Fibroblast of lung (primary cell): Measurements from ENCODE around the gene CGNL1. TPM values are rescaled to one million over a fixed set of nuclear protein-coding genes. Genes with fewer than 3 reads are reported as not detected.

Experiments
- DNase-seq, 2 donors: peaks; one replicate each; pipeline versions ENCODE4 v3.0.0 to v3.0.0-alpha.2; 2010; ENCODE audit warnings: low read depth in 2 of 2
- H2AFZ ChIP-seq: 2 replicates; pipeline ENCODE4 v1.5.1; 2012; ENCODE audit warnings: low read length, control low read depth, inconsistent platforms
- H3K27ac ChIP-seq: 2 replicates; pipeline ENCODE4 v1.5.1; 2011; ENCODE audit warnings: low read length, control low read depth; ENCODE audit not compliant: insufficient read depth
- H3K27me3 ChIP-seq: 2 replicates; pipeline ENCODE4 v1.5.1; 2011; ENCODE audit warnings: mild to moderate bottlenecking, low read length; ENCODE audit not compliant: control insufficient read depth, insufficient read depth
- H3K36me3 ChIP-seq: 2 replicates; pipeline ENCODE4 v1.5.1; 2011; ENCODE audit warnings: low read length; ENCODE audit not compliant: control insufficient read depth, insufficient read depth
- H3K4me1 ChIP-seq: 2 replicates; pipeline ENCODE4 v1.5.1; 2011; ENCODE audit warnings: low read length; ENCODE audit not compliant: control insufficient read depth, insufficient read depth; ENCODE audit errors: extremely low read depth
- H3K4me2 ChIP-seq: 2 replicates; pipeline ENCODE4 v1.5.1; 2011; ENCODE audit warnings: low read length, control low read depth; ENCODE audit not compliant: insufficient read depth; ENCODE audit errors: extremely low read depth
- H3K4me3 ChIP-seq, 4 experiments: fragments of 200-600 bp in 1 of 4; sonication (generic) in 1 of 4; replicated peaks in 1 of 4; 2 replicates each; pipeline ENCODE4 v1.5.1; 2011 to 2016; ENCODE audit warnings: low read length in 4 of 4, low read depth in 3 of 4, mild to moderate bottlenecking in 3 of 4, control low read depth in 2 of 4, inconsistent platforms in 1 of 4, mixed read lengths in 1 of 4; ENCODE audit not compliant: insufficient read depth in 1 of 4; ENCODE audit errors: control extremely low read depth in 1 of 4
- H3K79me2 ChIP-seq: 2 replicates; pipeline ENCODE4 v1.5.1; 2012; ENCODE audit warnings: mild to moderate bottlenecking, low read length, inconsistent platforms; ENCODE audit not compliant: control insufficient read depth, insufficient read depth
- H3K9ac ChIP-seq: 2 replicates; pipeline ENCODE4 v1.5.1; 2011; ENCODE audit warnings: mild to moderate bottlenecking, low read length, control low read depth; ENCODE audit not compliant: insufficient read depth
- H3K9me3 ChIP-seq: 2 replicates; pipeline ENCODE4 v1.5.1; 2012; ENCODE audit warnings: low read depth, low read length; ENCODE audit not compliant: control insufficient read depth, insufficient read depth
- H4K20me1 ChIP-seq: 2 replicates; pipeline ENCODE4 v1.5.1; 2011; ENCODE audit warnings: low read length; ENCODE audit not compliant: control insufficient read depth, insufficient read depth; ENCODE audit errors: extremely low read depth
- EZH2 ChIP-seq: IDR thresholded peaks from 2 replicates; pipeline ENCODE4 v1.5.1; 2012; ENCODE audit warnings: low read length, control low read depth, mild to moderate bottlenecking; ENCODE audit errors: missing control alignments
- polyA plus RNA-seq, 2 donors: library from polyadenylated mRNA; depleted of rRNA in 1 of 2; stranded (reverse) in 1 of 2; unstranded in 1 of 2; fragments of >200 nt; gene quantifications; 2 replicates each; pipeline ENCODE4 v1.2.1, GENCODE V29; 2011 to 2012; ENCODE audit warnings: missing spikeins in 1 of 2
- total RNA-seq: library from RNA; depleted of rRNA; stranded (reverse); fragments of >200 nt; gene quantifications from 2 replicates; pipeline ENCODE4 v1.2.1, GENCODE V29; 2014
- TF ChIP-seq, protein P1 (sequence below), 2 donors: IDR thresholded peaks in 1 of 2; conservative IDR thresholded peaks in 1 of 2; 1 replicate in 1 of 2; 2 replicates in 1 of 2; pipeline ENCODE4 v1.5.1; 2011 to 2012; ENCODE audit warnings: low read length in 2 of 2, control low read depth in 1 of 2, inconsistent platforms in 1 of 2, low read depth in 1 of 2, mild to moderate bottlenecking in 1 of 2

CGNL1 gene
- total and polyA plus RNA-seq, 2 donors (not counting 1 experiment from before 2014, with no cell fraction given) = 0.18 to 6.1 TPM

DNA sequence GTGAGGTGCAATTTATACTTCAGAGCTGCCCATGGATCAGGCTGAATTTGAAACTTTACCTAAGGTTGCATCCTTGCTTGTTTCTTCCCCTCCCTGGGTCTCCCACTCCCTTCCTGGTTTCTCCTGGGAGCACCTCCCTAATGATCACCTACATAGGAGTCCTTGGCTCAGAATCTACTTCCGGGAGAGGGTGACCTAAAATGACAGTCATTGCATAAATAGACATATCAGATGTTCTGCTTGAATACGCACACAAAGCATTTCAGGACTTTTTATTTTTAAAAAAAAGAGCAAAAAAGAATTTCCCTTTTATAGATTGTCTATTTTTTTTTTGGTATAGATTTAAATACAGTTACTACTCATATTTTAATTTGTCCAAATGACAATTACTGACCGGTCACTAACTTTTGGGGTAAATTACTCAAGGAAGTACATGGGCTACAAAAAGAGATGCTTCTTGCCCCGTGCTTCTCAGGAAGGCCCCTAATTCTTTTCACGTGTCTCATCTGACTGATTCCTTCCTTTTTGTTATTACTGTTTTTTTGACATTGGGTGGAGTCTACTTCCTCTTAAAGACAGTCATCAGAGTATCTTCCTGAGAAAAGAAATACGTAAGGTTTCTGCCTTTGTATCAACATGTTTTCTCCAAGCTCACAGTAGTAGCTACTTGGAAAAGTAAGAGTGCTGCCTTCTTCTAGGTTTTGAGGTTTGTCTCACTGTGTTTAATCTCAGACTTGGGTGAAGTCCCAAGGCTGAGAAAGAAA, 210.5 kb downstream of the CGNL1 start:
- Histone ChIP-seq H3K79me2 (no peaks in the 10 kb centered on the region), H2AFZ (no peak overlapping the region), H3K27me3 (peaks cover 10% of the 10 kb centered on the region), H3K4me3 (no peak overlapping the region), H3K27ac (no peak overlapping the region), H3K36me3 (no peaks in the 10 kb centered on the region), H3K4me1 (no peaks in the 10 kb centered on the region), H3K9ac (no peak overlapping the region), H3K9me3 (no peaks in the 10 kb centered on the region), H4K20me1 (no peaks in the 10 kb centered on the region), H3K4me2 (no peak overlapping the region)
- TF ChIP-seq, protein P1, sequence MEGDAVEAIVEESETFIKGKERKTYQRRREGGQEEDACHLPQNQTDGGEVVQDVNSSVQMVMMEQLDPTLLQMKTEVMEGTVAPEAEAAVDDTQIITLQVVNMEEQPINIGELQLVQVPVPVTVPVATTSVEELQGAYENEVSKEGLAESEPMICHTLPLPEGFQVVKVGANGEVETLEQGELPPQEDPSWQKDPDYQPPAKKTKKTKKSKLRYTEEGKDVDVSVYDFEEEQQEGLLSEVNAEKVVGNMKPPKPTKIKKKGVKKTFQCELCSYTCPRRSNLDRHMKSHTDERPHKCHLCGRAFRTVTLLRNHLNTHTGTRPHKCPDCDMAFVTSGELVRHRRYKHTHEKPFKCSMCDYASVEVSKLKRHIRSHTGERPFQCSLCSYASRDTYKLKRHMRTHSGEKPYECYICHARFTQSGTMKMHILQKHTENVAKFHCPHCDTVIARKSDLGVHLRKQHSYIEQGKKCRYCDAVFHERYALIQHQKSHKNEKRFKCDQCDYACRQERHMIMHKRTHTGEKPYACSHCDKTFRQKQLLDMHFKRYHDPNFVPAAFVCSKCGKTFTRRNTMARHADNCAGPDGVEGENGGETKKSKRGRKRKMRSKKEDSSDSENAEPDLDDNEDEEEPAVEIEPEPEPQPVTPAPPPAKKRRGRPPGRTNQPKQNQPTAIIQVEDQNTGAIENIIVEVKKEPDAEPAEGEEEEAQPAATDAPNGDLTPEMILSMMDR (conservative IDR thresholded peaks at IDR 0.05 in 1 of 2, IDR thresholded peaks at IDR 0.05 in 1 of 2; ENCODE audit: low read depth in 1 of 2, low read length in 2 of 2) = no peak
- no peak for TF ChIP-seq EZH2
- no peak for DNase-seq

DNA sequence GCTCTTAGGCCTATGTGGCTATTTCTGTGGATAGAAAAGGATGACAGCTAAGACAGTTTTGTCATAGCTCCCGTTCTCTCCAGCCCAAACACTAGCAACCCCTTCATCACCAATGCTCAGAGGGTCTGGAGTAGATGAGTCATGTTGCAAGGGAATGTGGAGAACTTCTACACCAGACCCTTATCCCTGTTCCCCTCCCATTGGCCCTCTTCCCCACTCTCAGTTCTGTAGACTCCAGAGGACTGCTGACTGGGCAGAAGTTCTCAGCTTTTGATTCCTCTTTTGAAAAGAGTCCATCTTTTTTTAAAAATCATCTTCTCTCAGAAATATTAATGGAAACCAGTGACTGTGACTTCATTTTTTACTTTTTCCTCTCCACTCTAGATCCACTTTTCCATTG, 213.0 kb downstream of the CGNL1 start:
- H3K9ac ChIP-seq = no peak overlapping the region
- no peak overlapping the region for H3K27ac ChIP-seq
- H3K27me3 ChIP-seq = peaks cover 16% of the 10 kb centered on the region
- H3K4me2 ChIP-seq = no peak overlapping the region
- no peaks in the 10 kb centered on the region for H3K9me3 ChIP-seq
- no peaks in the 10 kb centered on the region for H3K79me2 ChIP-seq
- no peak for TF ChIP-seq EZH2
- TF ChIP-seq, protein P1 (conservative IDR thresholded peaks at IDR 0.05 in 1 of 2, IDR thresholded peaks at IDR 0.05 in 1 of 2; ENCODE audit: low read depth in 1 of 2, low read length in 2 of 2) = no peak
- no peaks in the 10 kb centered on the region for H3K4me1 ChIP-seq
- H2AFZ ChIP-seq = no peak overlapping the region
- no peak for DNase-seq
- H3K36me3 ChIP-seq = no peaks in the 10 kb centered on the region
- H3K4me3 ChIP-seq = no peak overlapping the region
- H4K20me1 ChIP-seq = no peaks in the 10 kb centered on the region

- no peak for TF ChIP-seq EZH2
- TF ChIP-seq, protein P1 (conservative IDR thresholded peaks at IDR 0.05 in 1 of 2, IDR thresholded peaks at IDR 0.05 in 1 of 2; ENCODE audit: low read depth in 1 of 2, low read length in 2 of 2) = no peak
- H3K4me1 ChIP-seq = no peaks in the 10 kb centered on the region
- H4K20me1 ChIP-seq = no peaks in the 10 kb centered on the region
- no peaks in the 10 kb centered on the region for H3K9me3 ChIP-seq
- no peak overlapping the region for H3K4me3 ChIP-seq
- DNase-seq = no peak
- H3K79me2 ChIP-seq = no peaks in the 10 kb centered on the region
- H2AFZ ChIP-seq = no peak overlapping the region
- H3K27me3 ChIP-seq = peaks cover 16% of the 10 kb centered on the region
- no peak overlapping the region for H3K27ac ChIP-seq
- no peak overlapping the region for H3K4me2 ChIP-seq
- no peak overlapping the region for H3K9ac ChIP-seq
- H3K36me3 ChIP-seq = no peaks in the 10 kb centered on the region
These were observed 213.4 kb downstream of the CGNL1 start for GRCh38 chr15:57589754-57590153.
